ENCODE results near the gene IGFN1. TPM values are rescaled to one million over a fixed set of nuclear protein-coding genes. Genes with fewer than 3 reads are reported as not detected.
A peak's percentile ranks its signal among the peaks of the same experiment; 100 is the strongest.

The IGFN1 gene
- total RNA-seq, 3 donors from 2014 or later = 0.03 to 0.32 (median 0.10) TPM

DNA sequence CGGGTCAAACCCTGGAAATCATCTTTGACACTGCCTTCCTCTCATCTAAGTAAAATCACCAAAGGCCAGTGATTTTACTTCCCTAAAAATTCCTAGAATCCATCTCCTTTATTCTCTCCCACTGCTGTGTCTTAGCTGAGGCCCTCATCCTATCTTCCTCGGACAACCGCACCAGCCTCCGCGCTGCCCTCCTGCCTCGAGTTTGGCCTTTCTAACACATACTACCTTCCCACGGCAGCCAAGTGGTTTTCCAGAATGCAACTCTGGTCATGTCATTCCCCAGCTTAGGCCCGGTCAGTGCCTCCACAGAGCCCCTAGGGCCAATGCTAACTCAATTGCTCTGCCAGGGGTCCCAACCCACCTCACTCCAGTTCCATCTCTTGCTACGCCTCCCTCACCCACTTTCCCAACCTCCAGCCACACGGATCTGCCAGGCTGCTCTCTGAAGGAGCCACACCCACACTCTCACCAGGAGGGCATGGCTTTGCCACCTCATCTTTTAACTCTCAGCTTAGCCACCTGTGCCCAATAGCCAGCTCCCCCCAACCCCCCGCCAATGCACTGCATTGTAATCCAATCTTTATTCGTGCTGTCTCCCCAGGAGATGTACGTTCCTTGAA, 43.1 kb upstream of the IGFN1 start:
- H3K4me3 ChIP-seq = no peak overlapping the region
- no peaks in the 10 kb centered on the region for H3K9me3 ChIP-seq
- H3K4me1 ChIP-seq (ENCODE audit: low read depth) = no peaks in the 10 kb centered on the region
- ATAC-seq (no peak), DNase-seq (no peak)
- intact Hi-C loops (cut with DNase I, micrococcal nuclease) = no loop called here
- TF ChIP-seq, protein P1, sequence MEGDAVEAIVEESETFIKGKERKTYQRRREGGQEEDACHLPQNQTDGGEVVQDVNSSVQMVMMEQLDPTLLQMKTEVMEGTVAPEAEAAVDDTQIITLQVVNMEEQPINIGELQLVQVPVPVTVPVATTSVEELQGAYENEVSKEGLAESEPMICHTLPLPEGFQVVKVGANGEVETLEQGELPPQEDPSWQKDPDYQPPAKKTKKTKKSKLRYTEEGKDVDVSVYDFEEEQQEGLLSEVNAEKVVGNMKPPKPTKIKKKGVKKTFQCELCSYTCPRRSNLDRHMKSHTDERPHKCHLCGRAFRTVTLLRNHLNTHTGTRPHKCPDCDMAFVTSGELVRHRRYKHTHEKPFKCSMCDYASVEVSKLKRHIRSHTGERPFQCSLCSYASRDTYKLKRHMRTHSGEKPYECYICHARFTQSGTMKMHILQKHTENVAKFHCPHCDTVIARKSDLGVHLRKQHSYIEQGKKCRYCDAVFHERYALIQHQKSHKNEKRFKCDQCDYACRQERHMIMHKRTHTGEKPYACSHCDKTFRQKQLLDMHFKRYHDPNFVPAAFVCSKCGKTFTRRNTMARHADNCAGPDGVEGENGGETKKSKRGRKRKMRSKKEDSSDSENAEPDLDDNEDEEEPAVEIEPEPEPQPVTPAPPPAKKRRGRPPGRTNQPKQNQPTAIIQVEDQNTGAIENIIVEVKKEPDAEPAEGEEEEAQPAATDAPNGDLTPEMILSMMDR (IDR thresholded peaks at IDR 0.05) = no peak
- no peaks in the 10 kb centered on the region for H3K36me3 ChIP-seq (ENCODE audit: low read depth)

DNA sequence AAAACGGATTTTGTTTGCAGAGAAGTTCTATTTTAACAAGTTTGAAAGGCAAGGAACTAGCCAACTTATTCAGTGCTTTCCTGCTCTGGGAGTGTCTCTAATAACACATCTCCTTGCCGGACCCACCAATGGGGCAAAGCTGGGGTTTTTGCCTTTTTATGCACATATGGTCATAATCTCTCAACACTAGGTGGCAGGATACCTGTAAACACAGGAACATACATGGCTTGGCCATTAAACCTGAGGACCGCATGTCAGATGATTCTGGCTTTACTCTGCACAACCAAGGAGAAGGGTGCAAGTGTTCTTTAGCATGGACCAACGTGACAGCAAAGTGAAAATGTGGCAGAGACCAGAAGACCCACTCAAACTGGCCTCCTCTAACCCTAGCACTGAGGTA, 41.2 kb upstream of the IGFN1 start:
- peaks cover 5% of the 10 kb centered on the region for H3K4me1 ChIP-seq (ENCODE audit: low read depth)
- intact Hi-C loops (cut with DNase I, micrococcal nuclease) = no loop called here
- DNase-seq = peak in 1 of 3 donors; percentile 40
- ATAC-seq = peak; percentile 16
- no peak overlapping the region for H3K4me3 ChIP-seq
- H3K9me3 ChIP-seq = no peaks in the 10 kb centered on the region
- H3K36me3 ChIP-seq (ENCODE audit: low read depth) = no peaks in the 10 kb centered on the region
- TF ChIP-seq, protein P1 (IDR thresholded peaks at IDR 0.05) = peak; percentile 17

DNA sequence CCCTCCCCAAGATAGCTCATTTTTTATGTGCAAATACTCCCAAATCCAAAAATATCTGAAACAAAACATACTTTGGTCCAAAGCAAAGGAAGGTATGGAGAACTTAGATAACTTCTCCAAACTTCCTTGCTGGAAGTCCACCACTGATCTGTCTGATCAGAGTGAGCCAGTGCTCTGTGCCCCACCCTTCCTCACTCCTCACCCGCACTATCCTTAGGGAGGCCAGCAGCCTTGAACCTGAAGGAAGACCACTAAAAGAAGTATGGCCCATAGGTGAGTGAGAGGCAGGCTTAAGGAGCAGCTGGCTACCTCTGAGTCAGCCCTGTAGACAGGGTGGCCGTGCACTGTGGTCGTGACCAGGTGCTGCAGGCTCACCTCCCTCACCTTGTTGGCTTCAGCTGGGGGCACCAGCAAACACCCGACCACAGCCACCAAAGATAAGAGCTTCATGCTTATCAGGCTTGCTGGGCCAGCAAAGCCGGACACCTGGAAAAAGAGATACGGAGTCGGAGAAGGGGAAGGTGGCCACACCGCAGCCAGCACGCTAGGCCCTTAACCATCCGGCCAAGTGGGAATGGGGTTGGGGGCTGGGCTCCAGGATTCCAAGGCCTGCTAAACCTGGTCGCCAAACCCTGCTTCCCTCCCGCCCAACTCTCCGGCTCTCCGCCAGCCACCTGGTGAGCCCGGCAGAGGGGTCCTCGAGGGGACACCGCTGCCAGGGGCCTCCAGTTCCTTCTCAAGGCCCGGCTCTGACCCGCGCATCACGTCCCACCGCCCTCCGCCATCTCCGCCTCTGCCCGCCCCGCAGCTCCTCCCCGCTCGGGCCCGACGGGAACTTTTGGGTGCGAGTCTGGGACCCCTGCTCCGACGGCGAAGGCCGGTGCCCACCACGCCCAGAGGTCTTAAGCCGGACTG, 36.9 kb upstream of the IGFN1 start:
- Histone ChIP-seq H3K4me1 (ENCODE audit: low read depth) (peaks cover 8% of the 10 kb centered on the region), H3K36me3 (ENCODE audit: low read depth) (no peaks in the 10 kb centered on the region), H3K9me3 (no peaks in the 10 kb centered on the region), H3K4me3 (peak overlapping the region; percentile 43)
- TF ChIP-seq, protein P1 (IDR thresholded peaks at IDR 0.05) = no peak
- intact Hi-C loops (cut with DNase I, micrococcal nuclease) = no loop called here
- DNase-seq = no peak
- ATAC-seq = peak; percentile 79

GRCh38 chr1:201154389-201155165, 36.0 kb upstream of the IGFN1 start, which contains the start of gene TMEM9:
Gene TMEM9, minus strand, starts transcription at chr1:201154474. Its CDS starts 551 bp downstream, at chr1:201153923.
- ATAC-seq (peak; percentile 98), DNase-seq (peak; percentile 97 to 99 (median 98))
- TF ChIP-seq, protein P1 (IDR thresholded peaks at IDR 0.05) = no peak
- Histone ChIP-seq H3K9me3 (no peaks in the 10 kb centered on the region), H3K36me3 (ENCODE audit: low read depth) (no peaks in the 10 kb centered on the region), H3K4me1 (ENCODE audit: low read depth) (peaks cover 8% of the 10 kb centered on the region), H3K4me3 (peak within 1 kb of the TSS; percentile 43)
- intact Hi-C loops (cut with DNase I, micrococcal nuclease) = no loop called here

- intact Hi-C loops (cut with DNase I, micrococcal nuclease) = no loop called here
- peaks cover 8% of the 10 kb centered on the region for H3K4me1 ChIP-seq (ENCODE audit: low read depth)
- no peaks in the 10 kb centered on the region for H3K9me3 ChIP-seq
- H3K4me3 ChIP-seq = no peak overlapping the region
- DNase-seq = no peak
- TF ChIP-seq, protein P1 (IDR thresholded peaks at IDR 0.05) = no peak
- no peak for ATAC-seq
- no peaks in the 10 kb centered on the region for H3K36me3 ChIP-seq (ENCODE audit: low read depth)
Measured at GRCh38 chr1:201155354-201155753, 35.3 kb upstream of the IGFN1 start.

All from mucosa of descending colon (tissue), 3 donors.